ENCODE data around the gene TPP1.
A peak's percentile ranks its signal among the peaks of the same experiment; 100 is the strongest.

The TPP1 gene

GRCh38 chr11:6626971-6627761, 7.9 kb upstream of the TPP1 start:
- DNase-seq, result no peak

- DNase-seq, result no peak
Observed at GRCh38 chr11:6625832-6626420, 6.7 kb upstream of the TPP1 start.

- no peak for DNase-seq
Observed at GRCh38 chr11:6625156-6625831, 6.1 kb upstream of the TPP1 start.

- DNase-seq, result no peak
Observed at GRCh38 chr11:6623391-6624363, 4.5 kb upstream of the TPP1 start.

DNA sequence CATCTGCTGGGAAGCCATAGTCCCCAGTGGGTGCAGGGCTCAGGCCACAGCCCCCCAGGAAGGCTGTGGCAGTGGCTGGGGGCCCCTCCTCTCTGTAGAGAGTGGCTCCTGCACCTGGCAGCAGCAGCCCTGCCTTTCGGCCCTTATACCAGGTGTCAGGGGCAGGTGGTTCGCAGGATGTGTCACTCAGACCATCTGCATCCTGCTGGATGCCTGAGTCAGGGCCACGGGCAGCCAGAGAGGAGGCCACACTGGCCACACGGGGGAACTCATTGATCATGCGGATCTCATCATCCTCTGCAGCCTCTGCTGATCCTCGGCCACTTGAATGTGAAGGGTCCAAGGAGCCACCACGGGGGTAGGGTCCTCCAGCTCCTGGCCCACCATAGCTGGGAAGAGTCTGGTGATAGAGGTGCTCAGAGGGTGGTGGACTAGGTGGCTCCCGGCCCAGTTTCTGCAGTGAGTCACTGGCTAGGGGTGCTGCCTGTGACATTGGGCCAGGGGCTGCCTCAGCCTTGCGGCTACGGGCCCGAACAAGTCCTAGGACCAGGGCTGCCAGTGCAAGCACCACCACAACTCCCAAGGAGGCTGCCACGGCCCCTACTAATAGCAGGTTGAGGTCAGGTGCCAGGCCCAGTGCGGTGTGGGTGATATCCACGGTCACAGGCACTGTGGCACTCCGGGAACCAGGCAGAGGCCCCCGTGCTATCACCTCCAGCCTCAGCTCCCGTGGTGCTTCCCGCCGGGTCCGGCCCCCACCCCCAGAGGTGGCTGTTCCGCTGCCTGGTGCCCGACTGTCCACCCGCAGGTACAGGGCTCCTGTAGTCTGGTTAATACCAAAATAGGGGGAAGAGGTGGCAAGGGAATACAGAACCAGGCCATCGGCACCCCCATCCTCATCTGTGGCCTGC, 3.3 kb upstream of the TPP1 start:
- no peak for DNase-seq

DNA sequence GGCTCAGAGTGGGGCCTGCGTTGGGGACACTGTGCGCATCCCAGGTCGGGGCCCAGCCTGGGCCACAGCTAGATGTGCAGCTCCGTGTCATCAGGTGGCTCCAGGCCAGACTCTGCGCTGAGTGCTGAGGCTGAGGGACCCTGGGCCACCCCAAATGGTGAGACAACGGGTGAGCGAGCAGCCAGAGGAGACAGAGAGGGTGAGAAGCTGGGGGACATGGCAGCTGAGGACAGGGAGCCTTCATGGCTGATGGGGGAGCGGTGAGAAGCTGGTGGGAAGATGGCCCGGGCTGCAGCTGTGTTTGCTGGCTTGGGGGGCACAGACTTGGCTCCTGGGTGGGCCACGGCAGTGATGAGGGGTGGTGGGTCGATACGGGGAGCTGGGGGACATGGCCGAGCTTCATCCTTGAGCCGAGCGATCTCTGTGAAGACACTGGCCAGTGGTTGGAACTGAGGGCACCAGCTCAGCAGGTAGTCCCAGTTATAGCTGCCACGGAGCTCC, 2.5 kb upstream of the TPP1 start:
- DNase-seq, result no peak

DNA sequence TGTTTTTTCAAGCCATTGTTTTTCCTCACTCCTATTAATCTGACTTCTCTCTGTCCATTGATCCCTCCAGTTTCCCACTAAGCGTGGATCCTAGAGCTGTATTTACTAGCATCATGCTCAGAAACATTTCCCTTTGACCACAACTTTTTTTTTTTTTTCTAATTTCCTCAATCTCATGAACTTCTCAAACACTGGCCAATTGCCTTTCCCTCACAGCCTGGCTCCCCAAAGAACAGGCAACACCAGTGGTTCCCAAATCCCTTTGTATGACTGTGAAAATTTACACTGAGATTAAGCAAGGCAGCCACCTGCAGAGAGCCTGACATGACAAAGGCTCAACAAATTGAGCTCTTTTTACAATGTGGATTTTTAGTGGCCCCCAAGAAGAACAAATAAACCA, 1.4 kb upstream of the TPP1 start:
- DNase-seq, result no peak

DNA sequence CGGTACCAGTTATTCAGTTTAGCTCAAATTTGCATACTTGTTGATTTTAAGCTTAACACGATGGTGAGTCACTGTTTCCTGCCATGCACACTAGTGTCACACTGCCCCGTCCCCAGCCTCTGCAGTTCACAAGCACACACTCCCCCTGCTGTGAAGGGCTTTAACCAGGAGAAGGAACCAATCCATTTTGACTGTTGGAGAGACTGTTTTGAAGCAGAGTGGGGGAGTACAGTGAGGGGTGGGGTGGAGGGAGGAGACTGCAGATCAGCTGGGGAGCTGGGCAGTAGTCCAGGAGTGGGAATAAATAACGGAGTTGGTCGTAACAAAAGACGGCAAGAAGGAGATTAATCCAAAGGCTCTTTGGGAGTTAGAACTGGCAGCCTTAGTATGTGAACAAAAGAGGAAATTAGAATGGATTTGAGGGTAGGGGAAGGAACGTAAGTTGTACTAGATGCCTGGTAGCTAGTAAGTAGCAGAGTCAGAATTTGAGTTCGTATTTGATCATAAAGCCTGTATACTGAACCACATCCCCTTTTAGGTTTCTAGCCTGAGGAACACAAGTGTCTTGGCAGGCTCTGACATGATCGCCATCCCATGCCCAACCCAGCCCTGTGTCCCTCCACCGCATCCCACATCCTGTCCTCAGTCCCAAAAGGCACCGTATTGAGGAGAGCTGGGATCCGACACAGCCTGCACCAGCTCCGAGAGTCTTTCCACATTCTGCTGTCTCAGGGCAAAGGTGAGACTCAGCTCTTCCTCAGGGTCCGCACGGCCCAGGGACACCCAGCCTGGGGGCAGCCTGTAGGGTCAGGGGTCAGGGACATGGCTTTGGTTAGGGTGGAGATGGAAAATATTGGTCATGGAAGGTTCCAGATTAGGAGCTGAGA, 862 bp downstream of the TPP1 start:
- DNase-seq, result peak; percentile 17

- DNase-seq, result no peak
Observed at GRCh38 chr11:6617315-6617781, 1.9 kb downstream of the TPP1 start.

GRCh38 chr11:6616596-6617250, 2.5 kb downstream of the TPP1 start:
- DNase-seq, result no peak

- DNase-seq, result no peak
Observed at GRCh38 chr11:6615882-6616585, 3.2 kb downstream of the TPP1 start.

GRCh38 chr11:6615046-6615445, 4.2 kb downstream of the TPP1 start:
- DNase-seq, result no peak

DNA sequence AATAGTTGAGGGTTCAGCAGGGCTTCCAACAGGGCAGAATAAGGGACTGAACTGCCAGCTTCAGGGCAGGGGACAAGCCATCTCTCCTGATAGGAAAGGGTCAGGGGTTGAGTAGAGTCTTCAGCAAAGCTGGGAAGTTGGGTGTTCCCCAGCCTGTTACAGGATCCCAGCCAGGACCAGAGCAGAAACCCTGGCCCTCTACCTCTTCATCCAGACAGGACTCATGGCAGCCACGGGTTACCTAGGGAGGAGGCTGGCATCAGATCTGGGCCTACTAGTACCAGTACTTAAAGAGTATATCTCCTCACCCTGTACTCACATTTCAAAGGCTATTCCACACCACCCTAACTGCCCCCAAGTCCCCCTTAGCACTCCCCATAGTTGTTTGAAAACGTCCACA, 4.8 kb downstream of the TPP1 start:
- DNase-seq, result no peak

- no peak for DNase-seq
Observed at GRCh38 chr11:6613496-6613895, 5.7 kb downstream of the TPP1 start.

- DNase-seq, result peak; percentile 98
Observed at GRCh38 chr11:6612213-6613041, 6.8 kb downstream of the TPP1 start, which contains the start of gene TAF10. TAF10 (minus strand) TSS chr11:6612216; CDS start chr11:6612189, 27 bp downstream.

DNA sequence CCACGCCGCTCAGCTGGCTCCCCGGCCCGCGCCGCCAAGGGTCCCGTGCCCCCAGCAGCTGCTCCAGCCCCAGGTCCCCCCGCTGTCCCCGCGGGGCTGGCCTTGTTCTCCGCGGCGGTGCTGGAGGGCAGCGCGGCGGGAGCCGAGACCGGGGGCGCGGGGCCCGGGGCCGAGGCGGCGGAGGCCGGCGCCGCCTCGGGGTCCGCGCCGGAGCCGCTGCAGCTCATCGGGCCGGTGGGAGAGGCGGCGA, 7.3 kb downstream of the TPP1 start:
- DNase-seq, result no peak

DNA sequence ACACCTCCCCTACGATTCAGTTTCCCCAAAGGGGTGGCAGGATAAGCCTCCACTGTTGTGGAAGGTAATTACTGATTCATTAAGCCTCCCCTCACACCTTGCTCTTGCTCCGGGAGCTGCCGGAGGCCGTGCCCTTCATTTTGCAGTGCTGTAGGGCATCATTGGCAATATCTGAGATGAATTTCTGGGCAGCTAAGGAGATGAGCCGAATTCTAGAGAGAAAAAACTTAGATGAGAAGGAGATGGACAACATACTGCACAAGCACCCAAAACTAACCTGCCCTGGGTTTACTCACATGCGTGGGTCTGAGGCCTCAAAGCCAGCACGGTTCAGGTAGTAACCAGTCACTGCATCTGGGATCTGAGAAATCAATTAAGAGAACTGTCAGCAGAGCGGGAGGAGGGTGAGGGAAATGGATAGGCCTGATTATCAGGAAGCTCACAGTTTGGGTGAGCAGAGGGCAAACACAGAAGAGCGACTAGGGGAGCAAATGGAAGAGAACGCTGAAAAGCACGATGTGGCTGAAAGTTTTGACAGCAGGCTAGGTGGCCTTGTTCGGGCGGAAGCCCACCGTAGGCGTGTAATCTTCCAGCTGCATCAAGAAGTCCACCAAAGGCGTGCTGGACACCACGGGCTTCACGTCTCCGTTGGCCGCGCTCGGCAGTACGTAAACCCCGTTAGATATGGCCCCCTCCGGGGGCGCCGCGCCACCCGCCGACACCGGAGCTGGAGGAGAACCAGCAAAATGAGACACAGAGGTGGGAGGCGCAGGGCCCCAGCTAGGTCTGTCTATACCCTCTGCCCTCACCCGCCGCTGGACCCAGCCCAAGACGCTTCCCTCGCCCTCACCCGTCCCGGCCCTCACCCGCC, 7.9 kb downstream of the TPP1 start:
- DNase-seq, result peak; percentile 23
